Liver (tissue), 3 donors: Measurements from ENCODE around the gene PCDHGA5.

Source experiments
- EGR1 ChIP-seq, 2 donors: IDR thresholded peaks; 2 replicates each; pipeline ENCODE4 v1.6.1; 2016 to 2018; ENCODE audit warnings: antibody characterized with exemption in 2 of 2, low read depth in 2 of 2
- FOXA1 ChIP-seq: IDR thresholded peaks from 2 replicates; pipeline ENCODE4 v1.6.1; 2016; ENCODE audit warnings: antibody characterized with exemption
- FOXA2 ChIP-seq: IDR thresholded peaks from 2 replicates; pipeline ENCODE4 v1.6.1; 2016; ENCODE audit warnings: antibody characterized with exemption
- JUND ChIP-seq, 2 donors: IDR thresholded peaks; 2 replicates each; pipeline ENCODE4 v1.6.1; 2016; ENCODE audit warnings: antibody characterized with exemption in 2 of 2
- MAX ChIP-seq: IDR thresholded peaks from 2 replicates; pipeline ENCODE4 v1.6.1; 2016; ENCODE audit warnings: antibody characterized with exemption
- RAD21 ChIP-seq, 2 donors: IDR thresholded peaks; 2 replicates each; pipeline ENCODE4 v1.6.1; 2016; ENCODE audit warnings: antibody characterized with exemption in 2 of 2, mild to moderate bottlenecking in 2 of 2
- RXRA ChIP-seq, 2 donors: IDR thresholded peaks; 2 replicates each; pipeline ENCODE4 v1.6.1; 2017 to 2018; ENCODE audit warnings: antibody characterized with exemption in 2 of 2, mild to moderate bottlenecking in 1 of 2
- SP1 ChIP-seq: IDR thresholded peaks from 2 replicates; pipeline ENCODE4 v1.6.1; 2018; ENCODE audit warnings: antibody characterized with exemption, mild to moderate bottlenecking
- YY1 ChIP-seq: IDR thresholded peaks from 2 replicates; pipeline ENCODE4 v1.6.1; 2016; ENCODE audit warnings: antibody characterized with exemption, mild to moderate bottlenecking
- TF ChIP-seq, protein P1 (sequence below): fragments of 150-350 bp; IDR thresholded peaks from 2 replicates; pipeline ENCODE4 v1.5.1; 2017; ENCODE audit warnings: improper control_type of control experiment, low read depth, low read length; ENCODE audit not compliant: missing input control
- TF ChIP-seq, protein P2 (sequence below): IDR thresholded peaks from 2 replicates; pipeline ENCODE4 v1.6.1; 2016; ENCODE audit warnings: antibody characterized with exemption
- TF ChIP-seq, protein P3 (sequence below): IDR thresholded peaks from 2 replicates; pipeline ENCODE4 v1.6.1; 2016; ENCODE audit warnings: antibody characterized with exemption, mild to moderate bottlenecking
- TF ChIP-seq, protein P4 (sequence below): IDR thresholded peaks from 2 replicates; pipeline ENCODE4 v1.6.1; 2016; ENCODE audit warnings: antibody characterized with exemption
- donor health status: healthy.
- donor health status: healthy.

DNA sequence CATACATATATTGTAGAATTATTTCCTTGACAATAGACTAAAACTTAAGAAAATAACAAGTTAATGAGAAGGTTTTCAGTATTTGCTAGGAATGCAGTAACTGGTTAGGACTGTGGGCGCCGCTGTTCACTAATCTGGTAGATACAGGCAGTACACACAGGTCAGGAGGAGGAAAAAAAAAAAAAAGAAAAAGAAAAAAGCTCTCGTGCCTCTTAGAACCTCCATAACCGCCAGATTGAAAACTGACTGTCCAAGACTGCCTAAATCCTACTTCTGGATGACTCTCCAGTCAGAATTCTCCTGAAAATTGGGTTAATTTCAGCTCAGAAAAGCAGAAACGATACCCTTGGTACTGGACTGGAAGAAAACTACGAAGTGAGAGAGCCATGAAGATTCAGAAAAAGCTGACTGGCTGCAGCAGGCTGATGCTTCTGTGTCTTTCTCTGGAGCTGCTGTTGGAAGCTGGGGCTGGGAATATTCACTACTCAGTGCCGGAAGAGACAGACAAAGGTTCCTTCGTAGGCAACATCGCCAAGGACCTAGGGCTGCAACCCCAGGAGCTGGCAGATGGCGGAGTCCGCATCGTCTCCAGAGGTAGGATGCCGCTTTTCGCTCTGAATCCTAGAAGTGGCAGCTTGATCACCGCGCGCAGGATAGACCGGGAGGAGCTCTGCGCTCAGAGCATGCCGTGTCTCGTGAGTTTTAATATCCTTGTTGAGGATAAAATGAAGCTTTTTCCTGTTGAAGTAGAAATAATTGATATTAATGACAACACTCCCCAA, 33.5 kb upstream of the PCDHGA5 start, which contains the start of gene PCDHGA1:
- no peak for TF ChIP-seq JUND (IDR thresholded peaks at IDR 0.05)
- TF ChIP-seq, protein P1, sequence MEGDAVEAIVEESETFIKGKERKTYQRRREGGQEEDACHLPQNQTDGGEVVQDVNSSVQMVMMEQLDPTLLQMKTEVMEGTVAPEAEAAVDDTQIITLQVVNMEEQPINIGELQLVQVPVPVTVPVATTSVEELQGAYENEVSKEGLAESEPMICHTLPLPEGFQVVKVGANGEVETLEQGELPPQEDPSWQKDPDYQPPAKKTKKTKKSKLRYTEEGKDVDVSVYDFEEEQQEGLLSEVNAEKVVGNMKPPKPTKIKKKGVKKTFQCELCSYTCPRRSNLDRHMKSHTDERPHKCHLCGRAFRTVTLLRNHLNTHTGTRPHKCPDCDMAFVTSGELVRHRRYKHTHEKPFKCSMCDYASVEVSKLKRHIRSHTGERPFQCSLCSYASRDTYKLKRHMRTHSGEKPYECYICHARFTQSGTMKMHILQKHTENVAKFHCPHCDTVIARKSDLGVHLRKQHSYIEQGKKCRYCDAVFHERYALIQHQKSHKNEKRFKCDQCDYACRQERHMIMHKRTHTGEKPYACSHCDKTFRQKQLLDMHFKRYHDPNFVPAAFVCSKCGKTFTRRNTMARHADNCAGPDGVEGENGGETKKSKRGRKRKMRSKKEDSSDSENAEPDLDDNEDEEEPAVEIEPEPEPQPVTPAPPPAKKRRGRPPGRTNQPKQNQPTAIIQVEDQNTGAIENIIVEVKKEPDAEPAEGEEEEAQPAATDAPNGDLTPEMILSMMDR, result no peak
- TF ChIP-seq FOXA1, result no peak
- TF ChIP-seq YY1, result no peak
- no peak for TF ChIP-seq RAD21 (IDR thresholded peaks at IDR 0.05)
- TF ChIP-seq SP1, result no peak
- no peak for TF ChIP-seq RXRA (IDR thresholded peaks at IDR 0.05)
- TF ChIP-seq, protein P2, sequence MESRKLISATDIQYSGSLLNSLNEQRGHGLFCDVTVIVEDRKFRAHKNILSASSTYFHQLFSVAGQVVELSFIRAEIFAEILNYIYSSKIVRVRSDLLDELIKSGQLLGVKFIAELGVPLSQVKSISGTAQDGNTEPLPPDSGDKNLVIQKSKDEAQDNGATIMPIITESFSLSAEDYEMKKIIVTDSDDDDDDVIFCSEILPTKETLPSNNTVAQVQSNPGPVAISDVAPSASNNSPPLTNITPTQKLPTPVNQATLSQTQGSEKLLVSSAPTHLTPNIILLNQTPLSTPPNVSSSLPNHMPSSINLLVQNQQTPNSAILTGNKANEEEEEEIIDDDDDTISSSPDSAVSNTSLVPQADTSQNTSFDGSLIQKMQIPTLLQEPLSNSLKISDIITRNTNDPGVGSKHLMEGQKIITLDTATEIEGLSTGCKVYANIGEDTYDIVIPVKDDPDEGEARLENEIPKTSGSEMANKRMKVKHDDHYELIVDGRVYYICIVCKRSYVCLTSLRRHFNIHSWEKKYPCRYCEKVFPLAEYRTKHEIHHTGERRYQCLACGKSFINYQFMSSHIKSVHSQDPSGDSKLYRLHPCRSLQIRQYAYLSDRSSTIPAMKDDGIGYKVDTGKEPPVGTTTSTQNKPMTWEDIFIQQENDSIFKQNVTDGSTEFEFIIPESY, result no peak
- TF ChIP-seq, protein P3, sequence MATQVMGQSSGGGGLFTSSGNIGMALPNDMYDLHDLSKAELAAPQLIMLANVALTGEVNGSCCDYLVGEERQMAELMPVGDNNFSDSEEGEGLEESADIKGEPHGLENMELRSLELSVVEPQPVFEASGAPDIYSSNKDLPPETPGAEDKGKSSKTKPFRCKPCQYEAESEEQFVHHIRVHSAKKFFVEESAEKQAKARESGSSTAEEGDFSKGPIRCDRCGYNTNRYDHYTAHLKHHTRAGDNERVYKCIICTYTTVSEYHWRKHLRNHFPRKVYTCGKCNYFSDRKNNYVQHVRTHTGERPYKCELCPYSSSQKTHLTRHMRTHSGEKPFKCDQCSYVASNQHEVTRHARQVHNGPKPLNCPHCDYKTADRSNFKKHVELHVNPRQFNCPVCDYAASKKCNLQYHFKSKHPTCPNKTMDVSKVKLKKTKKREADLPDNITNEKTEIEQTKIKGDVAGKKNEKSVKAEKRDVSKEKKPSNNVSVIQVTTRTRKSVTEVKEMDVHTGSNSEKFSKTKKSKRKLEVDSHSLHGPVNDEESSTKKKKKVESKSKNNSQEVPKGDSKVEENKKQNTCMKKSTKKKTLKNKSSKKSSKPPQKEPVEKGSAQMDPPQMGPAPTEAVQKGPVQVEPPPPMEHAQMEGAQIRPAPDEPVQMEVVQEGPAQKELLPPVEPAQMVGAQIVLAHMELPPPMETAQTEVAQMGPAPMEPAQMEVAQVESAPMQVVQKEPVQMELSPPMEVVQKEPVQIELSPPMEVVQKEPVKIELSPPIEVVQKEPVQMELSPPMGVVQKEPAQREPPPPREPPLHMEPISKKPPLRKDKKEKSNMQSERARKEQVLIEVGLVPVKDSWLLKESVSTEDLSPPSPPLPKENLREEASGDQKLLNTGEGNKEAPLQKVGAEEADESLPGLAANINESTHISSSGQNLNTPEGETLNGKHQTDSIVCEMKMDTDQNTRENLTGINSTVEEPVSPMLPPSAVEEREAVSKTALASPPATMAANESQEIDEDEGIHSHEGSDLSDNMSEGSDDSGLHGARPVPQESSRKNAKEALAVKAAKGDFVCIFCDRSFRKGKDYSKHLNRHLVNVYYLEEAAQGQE, result no peak
- TF ChIP-seq FOXA2, result no peak
- TF ChIP-seq, protein P4, sequence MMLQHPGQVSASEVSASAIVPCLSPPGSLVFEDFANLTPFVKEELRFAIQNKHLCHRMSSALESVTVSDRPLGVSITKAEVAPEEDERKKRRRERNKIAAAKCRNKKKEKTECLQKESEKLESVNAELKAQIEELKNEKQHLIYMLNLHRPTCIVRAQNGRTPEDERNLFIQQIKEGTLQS, result no peak
- TF ChIP-seq MAX, result no peak
- TF ChIP-seq EGR1 (IDR thresholded peaks at IDR 0.05; ENCODE audit: low read depth in 2 of 2), result no peak
